PC-3 (cell line): Measurements from ENCODE around the gene SPDYE6.

ENCODE experiments used
- CTCF ChIP-seq: fragments of 300-600 bp; sonication (generic); conservative IDR thresholded peaks from 2 replicates; pipeline ENCODE4 v1.5.1; 2017; ENCODE audit warnings: antibody characterized with exemption, low read depth, mild to moderate bottlenecking, low read length
- EZH2 ChIP-seq: fragments of 300-600 bp; sonication (generic); IDR thresholded peaks from one replicate; pipeline ENCODE4 v1.6.1; 2017; ENCODE audit warnings: antibody characterized with exemption, mild to moderate bottlenecking, low read length; ENCODE audit not compliant: unreplicated experiment
- EZH2phosphoT487 ChIP-seq: fragments of 300-600 bp; sonication (generic); IDR thresholded peaks from 2 replicates; pipeline ENCODE4 v1.6.1; 2018; ENCODE audit warnings: mild to moderate bottlenecking, antibody characterized with exemption, low read length, borderline replicate concordance

DNA sequence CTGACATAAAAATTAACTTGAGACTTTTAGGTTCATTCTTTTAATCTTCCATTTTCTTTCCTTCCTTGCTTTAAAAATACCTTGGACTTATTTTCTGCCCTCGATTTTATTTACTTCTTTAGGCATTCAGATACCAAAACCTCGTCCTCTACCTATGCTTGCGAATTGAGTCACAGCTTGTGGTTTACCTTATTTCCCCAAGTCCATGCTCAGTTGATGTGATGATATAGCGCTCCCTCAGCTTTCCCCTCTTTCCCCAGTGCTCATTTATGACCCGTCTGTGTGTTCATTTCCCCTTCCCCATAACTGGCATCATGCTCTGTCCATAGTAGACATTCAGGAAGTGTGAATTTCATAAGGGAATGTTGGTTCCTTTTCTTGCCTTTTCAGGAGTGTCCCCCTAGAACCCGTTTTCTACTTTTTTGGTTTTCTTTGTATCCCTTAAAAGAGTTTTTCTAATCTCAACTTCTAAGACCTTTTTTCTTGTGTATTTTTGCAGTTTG lies 20.8 kb upstream of the SPDYE6 start:
- no peak for TF ChIP-seq EZH2
- no peak for TF ChIP-seq CTCF
- no peak for TF ChIP-seq EZH2phosphoT487
